A673 (cell line): ENCODE measurements around the gene MRPL44.

Experiments
- CTCF ChIP-seq: fragments of 300-800, 200-600 bp; sonication (generic); conservative IDR thresholded peaks from 2 replicates; pipeline ENCODE4 v1.5.1; 2017; ENCODE audit warnings: low read depth, mild to moderate bottlenecking, antibody characterized with exemption, low read length, moderate library complexity, mixed read lengths
- EZH2 ChIP-seq: fragments of 200-600 bp; sonication (generic); IDR thresholded peaks from 2 replicates; pipeline ENCODE4 v1.6.1; 2017; ENCODE audit warnings: borderline replicate concordance, low read depth, mild to moderate bottlenecking, mixed read lengths, antibody characterized with exemption, low read length; ENCODE audit not compliant: poor library complexity, severe bottlenecking

- TF ChIP-seq CTCF (no peak), EZH2 (no peak)
These were observed 6.6 kb upstream of the MRPL44 start for GRCh38 chr2:223950448-223951347.
